GM12892 (cell line): ENCODE measurements around the gene TOP1.

ENCODE experiments used
- POLR2A ChIP-seq: IDR thresholded peaks from 2 replicates; pipeline ENCODE4 v1.6.1; 2011; ENCODE audit warnings: low read depth, low read length, control low read depth
- POLR2AphosphoS5 ChIP-seq: IDR thresholded peaks from 2 replicates; pipeline ENCODE4 v1.6.1; 2011; ENCODE audit warnings: low read depth, low read length, control low read depth
- TAF1 ChIP-seq: IDR thresholded peaks from 2 replicates; pipeline ENCODE4 v1.6.1; 2011; ENCODE audit warnings: low read depth, mild to moderate bottlenecking, control low read depth, low read length, borderline replicate concordance

GRCh38 chr20:41079066-41079465, 50.4 kb downstream of the TOP1 start:
- TF ChIP-seq POLR2AphosphoS5 (no peak), POLR2A (no peak), TAF1 (no peak)
